ENCODE data around the gene VCAN. TPM values are rescaled to one million over a fixed set of nuclear protein-coding genes. Genes with fewer than 3 reads are reported as not detected.

VCAN gene
- total and polyA plus RNA-seq, 11 donors: 4.8 to 121 (median 26.4) TPM

DNA sequence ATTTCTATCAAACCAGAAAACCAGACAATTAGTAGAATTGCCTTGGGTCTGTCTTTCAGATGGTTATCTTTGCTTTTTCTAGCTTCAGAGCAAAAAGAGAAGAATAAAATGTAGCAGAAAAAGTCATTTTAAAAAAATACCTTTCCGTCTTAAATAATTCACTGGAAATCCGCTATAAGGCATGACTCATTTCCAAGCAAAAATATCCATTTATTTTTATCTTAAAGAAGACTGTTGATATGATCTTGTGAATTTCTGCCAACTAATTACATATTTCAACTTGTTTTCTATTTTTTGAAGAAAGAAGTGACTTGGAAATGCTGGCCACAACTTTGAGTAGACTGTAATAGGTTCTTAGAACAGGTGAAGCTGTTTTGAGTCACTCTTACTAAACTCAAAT is 83.7 kb downstream of the VCAN start:
- no peak overlapping the region for H3K4me3 ChIP-seq
- H3K27me3 ChIP-seq: no peaks in the 10 kb centered on the region
- no peak overlapping the region for H3K27ac ChIP-seq
- H3K4me1 ChIP-seq: peaks cover 0 to 18% (median 0%) of the 10 kb centered on the region in 12 donors
- DNase-seq: no peak
- ATAC-seq: no peak
- intact Hi-C loops (cut with DNase I): loop anchor here in 3 of 10 donors (5.0 to 10.0 kb wide), 2 partner anchors 80 to 1203 kb away; partner anchors contain the start of gene VCAN (in 2 of the 3)
- no peaks in the 10 kb centered on the region for H3K9me3 ChIP-seq
- H3K36me3 ChIP-seq: peaks cover 0 to 50% (median 0%) of the 10 kb centered on the region in 9 donors
- WGBS, 4 donors: 78 to 89% (median 80%) methylated on average over 2 of the region's 2 CpGs
- no peak for TF ChIP-seq POLR2A (IDR thresholded peaks at IDR 0.05)
- TF ChIP-seq, protein P1, sequence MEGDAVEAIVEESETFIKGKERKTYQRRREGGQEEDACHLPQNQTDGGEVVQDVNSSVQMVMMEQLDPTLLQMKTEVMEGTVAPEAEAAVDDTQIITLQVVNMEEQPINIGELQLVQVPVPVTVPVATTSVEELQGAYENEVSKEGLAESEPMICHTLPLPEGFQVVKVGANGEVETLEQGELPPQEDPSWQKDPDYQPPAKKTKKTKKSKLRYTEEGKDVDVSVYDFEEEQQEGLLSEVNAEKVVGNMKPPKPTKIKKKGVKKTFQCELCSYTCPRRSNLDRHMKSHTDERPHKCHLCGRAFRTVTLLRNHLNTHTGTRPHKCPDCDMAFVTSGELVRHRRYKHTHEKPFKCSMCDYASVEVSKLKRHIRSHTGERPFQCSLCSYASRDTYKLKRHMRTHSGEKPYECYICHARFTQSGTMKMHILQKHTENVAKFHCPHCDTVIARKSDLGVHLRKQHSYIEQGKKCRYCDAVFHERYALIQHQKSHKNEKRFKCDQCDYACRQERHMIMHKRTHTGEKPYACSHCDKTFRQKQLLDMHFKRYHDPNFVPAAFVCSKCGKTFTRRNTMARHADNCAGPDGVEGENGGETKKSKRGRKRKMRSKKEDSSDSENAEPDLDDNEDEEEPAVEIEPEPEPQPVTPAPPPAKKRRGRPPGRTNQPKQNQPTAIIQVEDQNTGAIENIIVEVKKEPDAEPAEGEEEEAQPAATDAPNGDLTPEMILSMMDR (IDR thresholded peaks at IDR 0.05): no peak

DNA sequence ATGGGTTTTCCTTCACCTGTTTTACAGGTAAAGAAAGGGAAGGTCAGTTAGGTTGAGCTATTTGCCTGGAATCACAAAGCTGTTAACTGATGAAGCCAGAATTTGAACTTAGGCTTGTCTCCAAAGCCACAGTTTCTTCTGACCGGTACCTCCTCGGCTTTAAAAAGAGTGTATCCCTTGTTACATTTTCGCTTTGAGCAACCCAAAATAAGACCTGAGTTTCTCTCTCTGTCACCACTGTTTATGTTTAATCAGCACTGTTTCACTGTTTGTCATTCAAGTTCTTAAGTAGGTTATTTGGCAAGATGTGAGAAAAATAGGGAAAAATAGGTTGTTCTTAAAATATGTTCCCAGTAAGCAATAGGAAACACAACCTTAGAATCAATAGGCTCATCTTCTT is 84.6 kb downstream of the VCAN start:
- 76 to 94% (median 79%) methylated on average over 3 of the region's 3 CpGs for WGBS, 4 donors
- no peak overlapping the region for H3K4me3 ChIP-seq
- ATAC-seq (no peak), DNase-seq (no peak)
- peaks cover 0 to 14% (median 0%) of the 10 kb centered on the region in 12 donors for H3K4me1 ChIP-seq
- H3K36me3 ChIP-seq: peaks cover 0 to 50% (median 0%) of the 10 kb centered on the region in 9 donors
- H3K27ac ChIP-seq: no peak overlapping the region
- no peaks in the 10 kb centered on the region for H3K9me3 ChIP-seq
- TF ChIP-seq POLR2A (IDR thresholded peaks at IDR 0.05): no peak
- TF ChIP-seq, protein P1 (IDR thresholded peaks at IDR 0.05): no peak
- intact Hi-C loops (cut with DNase I): loop anchor here in 3 of 10 donors (5.0 to 10.0 kb wide), 2 partner anchors 81 to 1204 kb away; partner anchors contain the start of gene VCAN (in 2 of the 3)
- no peaks in the 10 kb centered on the region for H3K27me3 ChIP-seq

DNA sequence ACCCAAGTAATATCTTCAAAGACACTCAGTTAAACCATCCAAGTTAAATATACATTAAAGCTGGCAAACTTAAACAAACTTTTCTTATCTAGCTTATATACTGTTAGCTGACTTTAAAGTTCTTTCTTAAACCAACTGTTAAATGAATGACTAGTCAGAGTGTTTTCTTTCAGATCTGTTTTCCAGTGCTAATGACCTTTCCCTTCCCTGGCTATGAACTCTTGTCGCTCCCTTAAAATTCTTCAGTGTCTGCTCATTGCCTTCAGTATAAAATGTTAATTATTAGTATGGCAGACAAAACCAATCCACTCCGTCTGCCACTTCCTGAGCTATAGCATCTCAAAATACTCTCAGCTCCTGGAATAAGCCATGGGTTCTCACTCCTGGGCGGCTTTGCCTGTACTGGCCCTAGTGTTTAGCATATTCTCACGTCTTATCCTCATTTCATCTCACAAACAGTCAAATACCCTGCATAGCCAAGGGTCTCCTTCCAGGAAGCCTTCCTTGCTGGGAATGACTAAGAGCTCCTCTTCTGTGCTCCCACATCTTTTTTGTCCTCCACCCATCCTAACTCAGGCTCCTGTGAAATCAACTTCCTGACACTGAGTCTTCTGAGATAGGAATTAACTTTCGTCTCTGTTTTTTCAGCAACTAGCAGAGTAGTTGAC is 87.7 kb downstream of the VCAN start:
- DNase-seq (no peak), ATAC-seq (no peak)
- intact Hi-C loops (cut with DNase I): loop anchor here in 3 of 10 donors (5.0 to 10.0 kb wide), 2 partner anchors 84 to 1207 kb away; partner anchors contain the start of gene VCAN (in 2 of the 3)
- H3K36me3 ChIP-seq: peaks cover 0 to 37% (median 0%) of the 10 kb centered on the region in 9 donors
- WGBS, 4 donors: 80 to 89% (median 85%) methylated on average over 5 of the region's 5 CpGs
- H3K27ac ChIP-seq: peak overlapping the region in 1 of 12 donors; percentile 15
- no peak overlapping the region for H3K4me3 ChIP-seq
- TF ChIP-seq, protein P1 (IDR thresholded peaks at IDR 0.05): no peak
- no peak for TF ChIP-seq POLR2A (IDR thresholded peaks at IDR 0.05)
- H3K27me3 ChIP-seq: no peaks in the 10 kb centered on the region
- no peaks in the 10 kb centered on the region for H3K9me3 ChIP-seq
- H3K4me1 ChIP-seq: peaks cover 0 to 19% (median 4%) of the 10 kb centered on the region in 12 donors

- ATAC-seq: peak in 1 of 4 donors; percentile 61
- Histone ChIP-seq H3K4me3 (no peak overlapping the region), H3K27ac (peak overlapping the region in 10 of 12 donors; percentile 2 to 64 (median 42)), H3K27me3 (no peaks in the 10 kb centered on the region), H3K9me3 (peaks cover 0 to 5% (median 0%) of the 10 kb centered on the region in 12 donors), H3K4me1 (peaks cover 0 to 20% (median 4%) of the 10 kb centered on the region in 12 donors), H3K36me3 (peaks cover 0 to 8% (median 0%) of the 10 kb centered on the region in 9 donors)
- TF ChIP-seq, protein P1 (IDR thresholded peaks at IDR 0.05): no peak
- no peak for TF ChIP-seq POLR2A (IDR thresholded peaks at IDR 0.05)
- no peak for DNase-seq
- 78 to 90% (median 81%) methylated on average over 1 of the region's 1 CpG for WGBS, 4 donors
- intact Hi-C loops (cut with DNase I): loop anchor here (5.0 to 10.0 kb wide), 8 partner anchors 90 to 1387 kb away; partner anchors contain the start of gene VCAN (in 2 of the 10)
Observed at GRCh38 chr5:83562071-83562606, 90.6 kb downstream of the VCAN start.

All from heart left ventricle (tissue), 16 donors.